GM23248 (cell line): ENCODE results near the gene TRIP10. TPM values are rescaled to one million over a fixed set of nuclear protein-coding genes. Genes with fewer than 3 reads are reported as not detected.

Experiments used
- DNase-seq: peaks from one replicate; pipeline ENCODE4 v3.0.0-alpha.2; 2015
- H2AFZ ChIP-seq: fragments of 200-600 bp; sonication (generic); 2 replicates; pipeline ENCODE4 v1.6.1; 2016; ENCODE audit warnings: antibody characterized with exemption
- H3F3A ChIP-seq: fragments of 200-600 bp; sonication (generic); 2 replicates; pipeline ENCODE4 v1.6.1; 2016; ENCODE audit warnings: mild to moderate bottlenecking, antibody characterized with exemption, mixed run types; ENCODE audit not compliant: insufficient read depth
- H3K27ac ChIP-seq: fragments of 200-600 bp; sonication (generic); 2 replicates; pipeline ENCODE4 v1.5.1; 2016; ENCODE audit warnings: mild to moderate bottlenecking
- H3K27me3 ChIP-seq: fragments of 200-600 bp; sonication (generic); replicated peaks from 2 replicates; pipeline ENCODE4 v1.6.1; 2016; ENCODE audit warnings: mild to moderate bottlenecking; ENCODE audit not compliant: insufficient read depth
- H3K36me3 ChIP-seq: fragments of 200-600 bp; sonication (generic); 2 replicates; pipeline ENCODE4 v1.6.1; 2016; ENCODE audit warnings: low read depth, mild to moderate bottlenecking
- H3K4me1 ChIP-seq: fragments of 200-600 bp; sonication (generic); 2 replicates; pipeline ENCODE4 v1.6.1; 2016; ENCODE audit warnings: mild to moderate bottlenecking; ENCODE audit not compliant: insufficient read depth
- H3K4me2 ChIP-seq: fragments of 200-600 bp; sonication (generic); one replicate; pipeline ENCODE4 v1.6.1; 2016; ENCODE audit warnings: mild to moderate bottlenecking; ENCODE audit not compliant: unreplicated experiment
- H3K4me3 ChIP-seq: fragments of 200-600 bp; sonication (generic); 2 replicates; pipeline ENCODE4 v1.5.1; 2016; ENCODE audit warnings: mild to moderate bottlenecking
- H3K79me2 ChIP-seq: fragments of 200-600 bp; sonication (generic); 2 replicates; pipeline ENCODE4 v1.6.1; 2016; ENCODE audit warnings: mild to moderate bottlenecking; ENCODE audit not compliant: insufficient read depth
- H3K9ac ChIP-seq: fragments of 200-600 bp; sonication (generic); 2 replicates; pipeline ENCODE4 v1.6.1; 2016; ENCODE audit warnings: mild to moderate bottlenecking
- H3K9me2 ChIP-seq: fragments of 200-600 bp; sonication (generic); 2 replicates; pipeline ENCODE4 v1.6.1; 2016; ENCODE audit warnings: mixed run types, mild to moderate bottlenecking, moderate library complexity; ENCODE audit not compliant: insufficient read depth
- H3K9me3 ChIP-seq: fragments of 200-600 bp; sonication (generic); one replicate; pipeline ENCODE4 v1.6.1; 2017; ENCODE audit warnings: low read depth
- H4K20me1 ChIP-seq: fragments of 200-600 bp; sonication (generic); 2 replicates; pipeline ENCODE4 v1.6.0; 2016; ENCODE audit not compliant: insufficient read depth
- EZH2 ChIP-seq: fragments of 200-600 bp; sonication (generic); IDR thresholded peaks from 2 replicates; pipeline ENCODE4 v1.6.1; 2018; ENCODE audit warnings: antibody characterized with exemption, mild to moderate bottlenecking; ENCODE audit not compliant: insufficient read depth, poor library complexity, severe bottlenecking
- EZH2phosphoT487 ChIP-seq: fragments of 200-600 bp; sonication (generic); IDR thresholded peaks from 2 replicates; pipeline ENCODE4 v1.6.1; 2018; ENCODE audit warnings: antibody characterized with exemption, moderate library complexity, mild to moderate bottlenecking, low read depth; ENCODE audit not compliant: insufficient read depth
- WGBS, 2 experiments: methylation state at CpG; one replicate each; pipeline ENCODE4 v1.1.6; 2015 to 2017; ENCODE audit warnings: low lambda C conversion rate in 2 of 2, low coverage in 1 of 2; ENCODE audit errors: missing lambda C conversion rate in 2 of 2; 5-methylcytosine and 5-hydroxymethylcytosine counted together
- in situ Hi-C: fragments of 300-500 bp; cut with MboI; formaldehyde crosslinking; loops from 2 replicates; pipeline ENCODE4 v1.15.0; 2020
- polyA plus RNA-seq: library from polyadenylated mRNA; unstranded; fragments of >200 nt; fragmentation: Nextera tagmentation; extraction: Ambion mirVana; gene quantifications from 2 replicates; pipeline ENCODE4 v1.2.1, GENCODE V29; 2016
- total RNA-seq: library from RNA; depleted of rRNA; stranded (reverse); fragments of >200 nt; shearing (Covaris generic); gene quantifications from 2 replicates; pipeline ENCODE4 v1.2.3, GENCODE V29; 2014; rRNA removed

The TRIP10 gene
- total RNA-seq (48.0 and 68.2 TPM in 2 replicates), polyA plus RNA-seq (48.9 and 50.1 TPM in 2 replicates)

- H2AFZ ChIP-seq, result peak within 1 kb of the TSS; percentile 98
- H3K4me1 ChIP-seq, result peaks cover 37% of the 10 kb centered on the region
- no peaks in the 10 kb centered on the region for H3K9me2 ChIP-seq
- H3K9ac ChIP-seq, result peak within 1 kb of the TSS; percentile 81
- H3K4me3 ChIP-seq, result peak within 1 kb of the TSS; percentile 94
- TF ChIP-seq EZH2phosphoT487 (no peak), EZH2 (no peak)
- no peaks in the 10 kb centered on the region for H3K9me3 ChIP-seq
- no peaks in the 10 kb centered on the region for H4K20me1 ChIP-seq
- peaks cover 46% of the 10 kb centered on the region for H3K79me2 ChIP-seq
- H3K4me2 ChIP-seq, result peak within 1 kb of the TSS; percentile 92
- no peaks in the 10 kb centered on the region for H3K27me3 ChIP-seq
- peaks cover 39% of the 10 kb centered on the region for H3F3A ChIP-seq
- H3K36me3 ChIP-seq, result 0 out of 2 replicates have a peak, but pooled peaks cover 3% of the 10 kb centered on the region
- whole genome bisulfite sequencing, 2 experiments, result 0 to 3% methylated on average over 19 of the region's 47 CpGs
- H3K27ac ChIP-seq, result peak within 1 kb of the TSS; percentile 74
- DNase-seq, result peak; percentile 90
- in situ Hi-C loops, result no loop called here
These were observed at the start of gene TRIP10 for GRCh38 chr19:6739390-6739882. TSS of gene TRIP10 (plus strand) at chr19:6739680. CDS start at chr19:6739762, 82 bp downstream.

GRCh38 chr19:6690160-6690885 lies 49.2 kb upstream of the TRIP10 start:
- H3K4me3 ChIP-seq, result no peak overlapping the region
- no peaks in the 10 kb centered on the region for H3K9me3 ChIP-seq
- no peaks in the 10 kb centered on the region for H3K27me3 ChIP-seq
- no peaks in the 10 kb centered on the region for H3K79me2 ChIP-seq
- no peaks in the 10 kb centered on the region for H3K9me2 ChIP-seq
- no peaks in the 10 kb centered on the region for H3K36me3 ChIP-seq
- no peak overlapping the region for H3K27ac ChIP-seq
- no peak overlapping the region for H3K9ac ChIP-seq
- no peaks in the 10 kb centered on the region for H4K20me1 ChIP-seq
- in situ Hi-C loops, result no loop called here
- DNase-seq, result no peak
- peaks cover 3% of the 10 kb centered on the region; the same call in 1 of the 2 replicates for H3K4me1 ChIP-seq
- 81% methylated on average over 11 of the region's 11 CpGs for WGBS, 2 experiments
- no peak overlapping the region for H3K4me2 ChIP-seq
- H2AFZ ChIP-seq, result no peak overlapping the region
- no peaks in the 10 kb centered on the region for H3F3A ChIP-seq
- TF ChIP-seq EZH2phosphoT487, result no peak
- TF ChIP-seq EZH2, result no peak

- Histone ChIP-seq H4K20me1 (no peaks in the 10 kb centered on the region), H3K9me3 (no peaks in the 10 kb centered on the region), H3K9ac (no peak overlapping the region), H3K36me3 (no peaks in the 10 kb centered on the region), H3K27me3 (no peaks in the 10 kb centered on the region), H3K27ac (no peak overlapping the region), H3K4me3 (no peak overlapping the region), H3K4me1 (peaks cover 3% of the 10 kb centered on the region; the same call in 1 of the 2 replicates), H3F3A (no peaks in the 10 kb centered on the region), H2AFZ (no peak overlapping the region), H3K4me2 (no peak overlapping the region), H3K79me2 (no peaks in the 10 kb centered on the region), H3K9me2 (no peaks in the 10 kb centered on the region)
- TF ChIP-seq EZH2phosphoT487 (no peak), EZH2 (no peak)
- no peak for DNase-seq
- 92 to 94% methylated on average over 8 of the region's 8 CpGs for WGBS, 2 experiments
- in situ Hi-C loops, result no loop called here
These were observed 48.1 kb upstream of the TRIP10 start for GRCh38 chr19:6691342-6691741.

GRCh38 chr19:6692027-6692426 lies 47.5 kb upstream of the TRIP10 start:
- H3F3A ChIP-seq, result no peaks in the 10 kb centered on the region
- H3K79me2 ChIP-seq, result no peaks in the 10 kb centered on the region
- H3K36me3 ChIP-seq, result no peaks in the 10 kb centered on the region
- no peak overlapping the region for H3K4me2 ChIP-seq
- H3K9me3 ChIP-seq, result no peaks in the 10 kb centered on the region
- H2AFZ ChIP-seq, result no peak overlapping the region
- H3K9me2 ChIP-seq, result no peaks in the 10 kb centered on the region
- H3K27ac ChIP-seq, result no peak overlapping the region
- DNase-seq, result no peak
- no peaks in the 10 kb centered on the region for H3K27me3 ChIP-seq
- TF ChIP-seq EZH2 (no peak), EZH2phosphoT487 (no peak)
- H3K4me1 ChIP-seq, result peaks cover 3% of the 10 kb centered on the region; the same call in 1 of the 2 replicates
- no peak overlapping the region for H3K4me3 ChIP-seq
- in situ Hi-C loops, result no loop called here
- H3K9ac ChIP-seq, result no peak overlapping the region
- WGBS, 2 experiments, result 82 to 83% methylated on average over 10 of the region's 10 CpGs
- H4K20me1 ChIP-seq, result no peaks in the 10 kb centered on the region
